Hepatic stellate cell (primary cell): ENCODE measurements around the gene SEC31B.

Experiments
- DNase-seq: peaks from one replicate; pipeline ENCODE4 v3.0.0; 2011; ENCODE audit warnings: low spot score

SEC31B gene

GRCh38 chr10:100519311-100520051, at the start of gene SEC31B:
Gene SEC31B (minus strand): TSS chr10:100519861. CDS start chr10:100516952, 2,909 bp downstream.
- peak; percentile 43 for DNase-seq

- DNase-seq, result no peak
Measured at GRCh38 chr10:100568912-100569311, 49.3 kb upstream of the SEC31B start.

- DNase-seq, result no peak
Measured at GRCh38 chr10:100567826-100568225, 48.2 kb upstream of the SEC31B start.

GRCh38 chr10:100567249-100567648, 47.6 kb upstream of the SEC31B start:
- DNase-seq, result no peak

- DNase-seq, result no peak
Measured at GRCh38 chr10:100566561-100566960, 46.9 kb upstream of the SEC31B start.

DNA sequence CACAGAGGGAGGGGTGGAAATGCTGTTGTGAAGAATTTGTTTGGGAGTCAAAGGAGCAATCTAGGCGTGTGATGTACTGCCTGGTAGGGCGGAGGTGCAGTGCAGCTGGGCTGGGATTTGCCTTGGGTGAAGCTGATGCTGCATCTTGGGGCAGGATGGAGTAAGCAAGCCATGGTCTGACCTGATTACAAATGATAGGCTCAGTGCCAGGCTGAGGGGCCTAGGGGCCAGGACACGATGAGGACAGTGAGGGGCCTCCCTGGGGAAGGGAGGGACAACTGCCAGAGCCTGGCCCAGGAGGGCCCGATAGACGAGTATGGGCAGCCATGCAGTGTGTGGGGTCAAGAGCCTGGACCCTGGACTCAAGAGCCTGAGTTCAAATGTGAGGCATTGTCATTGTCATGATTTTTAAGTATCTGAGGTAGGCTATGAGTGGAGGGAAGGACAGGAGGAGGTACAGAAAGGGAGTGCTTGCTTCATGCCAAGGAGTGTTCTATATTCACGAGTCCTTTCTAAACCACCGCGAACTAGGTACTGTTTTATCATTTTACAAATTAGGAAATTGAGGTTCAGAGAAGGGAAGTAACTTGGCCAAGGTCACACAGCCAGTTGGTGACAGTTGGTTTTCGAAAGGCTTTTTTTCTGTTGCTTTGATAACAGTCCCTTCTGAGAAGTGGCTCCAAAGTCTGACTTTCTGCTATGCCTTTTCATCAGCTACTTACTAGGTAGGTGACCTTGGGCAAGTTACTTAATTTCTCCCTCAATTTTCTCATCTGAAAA, 45.7 kb upstream of the SEC31B start:
- no peak for DNase-seq

DNA sequence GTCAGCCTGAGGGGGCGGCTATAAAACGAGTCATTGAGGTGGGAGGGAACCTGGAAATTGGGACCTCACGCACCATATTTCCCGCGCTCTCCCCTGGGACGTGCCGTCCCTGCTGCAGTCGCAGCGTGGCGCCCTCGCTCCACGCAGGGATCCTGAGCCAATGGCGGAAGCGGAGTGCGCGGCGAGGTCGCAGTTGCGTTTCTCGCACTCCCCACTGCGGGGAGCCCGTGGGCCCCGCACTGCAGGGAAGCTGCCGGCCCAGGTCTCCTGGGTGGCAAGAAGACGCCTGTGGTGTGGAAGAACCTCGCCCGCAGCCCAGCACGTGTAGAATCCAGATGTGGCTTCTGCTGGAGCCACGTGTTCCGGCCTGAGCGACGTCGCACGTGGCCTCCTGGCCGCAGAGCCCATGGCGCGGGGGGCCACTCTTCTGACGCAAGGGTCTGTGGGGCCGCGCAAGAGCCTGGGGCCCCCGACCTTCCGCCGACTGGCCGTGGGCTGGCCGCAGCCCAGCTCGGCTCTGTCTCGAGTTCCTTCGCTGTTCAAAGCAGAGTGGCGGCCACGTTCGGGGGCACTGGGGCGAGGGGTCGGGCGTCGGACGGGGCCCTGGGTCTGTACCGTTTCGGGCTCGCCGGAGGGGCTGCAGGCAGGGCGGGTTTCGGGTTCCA, 42.5 kb upstream of the SEC31B start:
- peak; percentile 77 for DNase-seq

DNA sequence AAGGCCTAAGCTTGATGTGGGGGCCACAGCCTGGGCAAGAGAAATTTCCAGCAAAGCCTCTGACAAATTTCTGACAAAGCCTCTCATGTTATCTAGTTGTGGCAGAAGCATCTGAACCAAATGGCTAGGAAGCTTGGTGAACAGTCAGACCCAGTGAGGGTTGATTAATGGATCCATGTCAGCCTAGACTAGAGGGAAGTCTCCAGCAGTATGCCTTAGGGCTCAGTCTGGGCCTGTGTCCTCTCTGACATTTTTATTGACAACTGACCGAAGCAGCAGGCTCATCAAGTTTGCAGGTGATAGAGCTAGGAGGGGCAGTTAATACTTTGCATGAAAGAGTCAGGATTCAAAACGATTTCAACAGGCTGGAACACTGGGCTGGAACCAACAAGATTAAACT, 41.3 kb upstream of the SEC31B start:
- no peak for DNase-seq

GRCh38 chr10:100560248-100560647, 40.6 kb upstream of the SEC31B start:
- DNase-seq, result no peak

- DNase-seq, result no peak
Measured at GRCh38 chr10:100554902-100555301, 35.2 kb upstream of the SEC31B start.

- DNase-seq, result no peak
Measured at GRCh38 chr10:100553929-100554328, 34.3 kb upstream of the SEC31B start.

DNA sequence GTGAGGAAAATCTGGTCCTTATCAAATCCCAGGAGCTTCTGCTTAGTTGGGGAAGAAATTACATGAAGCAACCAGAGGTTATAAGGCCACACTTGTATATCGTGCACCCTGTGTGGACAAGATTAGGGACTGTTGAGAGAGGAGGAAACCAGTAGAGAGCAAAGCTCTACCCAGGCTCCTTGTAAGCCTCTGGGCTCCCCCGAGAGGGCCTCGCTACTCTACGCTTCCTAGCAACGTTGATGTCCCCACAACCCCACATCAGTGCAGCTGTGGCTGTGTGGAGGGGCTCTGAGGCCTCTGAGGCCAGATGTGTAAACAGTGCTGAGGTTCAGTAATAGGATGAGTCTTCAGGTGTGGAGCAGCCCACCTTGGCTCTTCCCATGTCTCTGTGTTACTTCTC, 32.1 kb upstream of the SEC31B start:
- no peak for DNase-seq

- DNase-seq, result no peak
Measured at GRCh38 chr10:100551196-100551595, 31.5 kb upstream of the SEC31B start.

- DNase-seq, result no peak
Measured at GRCh38 chr10:100544950-100545349, 25.3 kb upstream of the SEC31B start.

DNA sequence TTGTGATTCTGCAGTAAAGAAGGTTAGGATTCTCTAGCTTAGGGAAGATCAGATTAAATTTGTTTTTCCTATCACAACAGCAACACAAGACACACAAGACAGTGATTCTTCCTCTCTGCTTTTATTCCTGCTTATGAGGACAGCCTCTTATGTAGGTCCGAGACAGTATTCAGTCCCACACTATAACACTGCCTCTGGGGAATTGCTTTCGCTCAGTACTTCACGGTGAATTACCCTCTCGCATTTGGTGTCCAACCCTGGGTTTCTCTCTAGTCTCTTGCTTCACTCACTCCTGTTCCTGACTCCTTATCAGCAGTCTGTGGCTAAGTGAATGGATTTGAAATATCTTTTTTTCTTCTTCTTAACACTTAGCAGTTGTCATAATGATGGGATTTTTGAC, 17.8 kb upstream of the SEC31B start:
- no peak for DNase-seq

- DNase-seq, result peak; percentile 93
Measured at GRCh38 chr10:100535715-100536353, 16.2 kb upstream of the SEC31B start, which contains the start of gene HIF1AN. Gene HIF1AN (plus strand): TSS chr10:100535943. CDS start chr10:100535959, 16 bp downstream.

DNA sequence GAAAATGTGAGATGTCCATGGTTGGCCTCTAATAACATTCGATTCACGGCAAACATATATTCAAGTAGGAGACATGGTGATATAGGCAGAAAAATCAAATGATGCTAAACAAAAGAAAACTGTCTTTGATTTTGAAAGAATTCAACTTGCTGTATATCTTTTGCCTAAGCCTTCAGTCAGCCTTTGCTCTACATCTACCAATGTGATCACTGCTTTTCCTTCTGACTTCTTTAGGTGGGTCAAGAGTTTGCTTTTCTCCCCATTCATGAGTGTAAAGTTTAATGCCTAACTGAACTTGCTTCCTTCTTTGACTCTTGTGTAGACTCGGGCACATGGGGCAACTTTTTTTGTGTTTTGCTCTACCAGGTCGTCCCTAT, 15.7 kb upstream of the SEC31B start:
- DNase-seq, result no peak

GRCh38 chr10:100534726-100535125, 15.1 kb upstream of the SEC31B start:
- DNase-seq, result no peak

DNA sequence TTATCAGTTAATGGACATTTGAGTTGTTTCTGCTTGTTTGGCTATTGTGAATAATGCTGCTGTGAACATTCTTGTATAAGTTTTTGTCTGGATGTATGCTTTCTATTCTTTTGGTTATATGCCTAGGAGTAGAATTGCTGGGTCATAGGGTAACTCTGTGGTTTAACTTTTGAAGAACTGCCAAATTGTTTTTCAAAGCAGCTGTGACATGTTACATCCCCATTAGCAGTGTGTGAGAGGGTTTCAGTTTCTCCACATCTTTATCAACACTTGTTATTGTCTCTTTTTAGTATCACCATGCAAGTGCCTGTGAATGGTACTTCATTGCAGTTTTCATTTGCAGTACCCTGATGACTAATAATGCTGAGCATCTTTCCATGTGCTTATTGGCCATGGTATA, 12.1 kb upstream of the SEC31B start:
- no peak for DNase-seq

- peak; percentile 89 for DNase-seq
Measured at GRCh38 chr10:100529475-100530298, 10.0 kb upstream of the SEC31B start, which contains the start of gene NDUFB8. Gene NDUFB8 (minus strand): TSS chr10:100529871. CDS start chr10:100529851, 20 bp downstream.

DNA sequence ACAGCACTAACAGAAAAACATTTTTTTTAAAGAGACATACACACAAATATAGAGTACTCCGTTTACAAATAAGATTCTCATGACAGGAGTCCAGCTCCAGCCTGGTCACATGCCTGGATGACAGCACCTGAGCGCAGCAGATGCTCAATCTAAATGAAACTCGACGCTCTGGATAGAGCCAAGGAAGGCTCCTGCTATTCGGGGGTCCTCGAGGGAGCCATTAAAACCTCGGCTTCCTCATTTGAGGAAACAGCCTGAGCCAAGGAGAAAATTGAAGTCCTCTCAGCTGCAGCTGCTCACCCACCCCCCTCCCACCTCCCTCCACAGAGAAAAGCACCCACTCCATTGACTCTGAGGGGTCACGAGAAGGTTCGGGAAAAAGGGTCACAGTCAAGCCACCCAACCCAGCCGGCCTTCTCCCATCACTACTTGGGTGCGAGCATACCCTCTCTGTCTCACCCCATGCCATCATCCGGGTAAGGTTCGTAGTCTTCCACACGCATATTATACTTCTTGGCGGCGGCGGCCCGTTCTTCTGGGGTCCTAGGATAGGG, 9.3 kb upstream of the SEC31B start:
- DNase-seq, result peak; percentile 16
